22Rv1 (cell line): ENCODE measurements around the gene ABL1.

Experiments used
- H3K27ac ChIP-seq: fragments of 450-650 bp; 2 replicates; pipeline ENCODE4 v1.5.1; 2017
- ZFX ChIP-seq: fragments of 450-650 bp; IDR thresholded peaks from 2 replicates; pipeline ENCODE4 v1.6.1; 2017; ENCODE audit warnings: antibody characterized with exemption, borderline replicate concordance
- TF ChIP-seq, protein P1 (sequence below): fragments of 450-650 bp; IDR thresholded peaks from 2 replicates; pipeline ENCODE4 v1.5.1; 2017; ENCODE audit warnings: mild to moderate bottlenecking

ABL1 gene

DNA sequence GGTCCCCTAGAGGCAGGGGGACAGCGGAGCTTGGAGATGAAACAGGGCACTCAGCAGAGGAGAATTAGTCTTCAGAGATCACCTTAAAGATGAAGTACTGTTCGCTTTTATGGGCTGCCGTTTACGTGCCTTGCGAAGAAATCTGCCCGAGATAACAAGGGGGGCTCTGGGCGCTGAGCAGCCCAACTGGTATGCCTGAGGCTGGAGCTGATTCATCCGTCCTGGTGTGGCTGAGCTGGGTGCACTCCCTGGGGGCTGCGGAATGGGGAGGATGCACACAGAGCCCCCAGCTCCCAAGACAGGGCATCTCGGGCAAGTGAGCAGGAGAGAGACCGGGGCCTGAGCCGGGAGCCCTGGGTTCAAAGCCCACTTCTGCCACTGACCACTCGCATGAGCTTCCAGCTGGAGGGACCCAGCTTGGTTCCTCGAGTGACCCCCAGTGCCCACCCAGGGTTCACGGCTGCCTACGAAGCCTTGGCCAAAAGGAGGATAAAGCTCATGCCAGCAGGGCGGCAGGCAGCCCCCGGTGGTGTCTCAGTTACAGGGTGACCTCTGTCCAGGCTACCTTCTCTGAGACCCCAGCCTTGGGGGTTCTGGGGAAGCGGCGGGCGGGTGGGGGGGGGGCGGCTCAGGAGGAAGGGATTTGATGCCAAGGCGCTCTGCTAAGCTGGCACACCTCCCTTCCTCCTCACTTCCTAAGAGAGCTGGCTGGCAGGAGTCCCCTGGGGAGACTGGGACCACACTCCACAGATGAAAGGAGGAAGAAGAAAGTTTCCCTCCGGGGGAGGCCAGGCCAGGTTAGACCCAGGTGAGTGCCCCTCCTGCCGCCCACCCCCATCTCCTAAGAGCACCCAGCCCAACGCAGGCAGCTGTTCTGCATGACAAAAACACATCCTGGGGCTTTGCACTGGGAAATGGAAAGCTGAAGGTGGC is 98.3 kb downstream of the ABL1 start:
- no peak overlapping the region for H3K27ac ChIP-seq
- no peak for TF ChIP-seq ZFX
- TF ChIP-seq, protein P1, sequence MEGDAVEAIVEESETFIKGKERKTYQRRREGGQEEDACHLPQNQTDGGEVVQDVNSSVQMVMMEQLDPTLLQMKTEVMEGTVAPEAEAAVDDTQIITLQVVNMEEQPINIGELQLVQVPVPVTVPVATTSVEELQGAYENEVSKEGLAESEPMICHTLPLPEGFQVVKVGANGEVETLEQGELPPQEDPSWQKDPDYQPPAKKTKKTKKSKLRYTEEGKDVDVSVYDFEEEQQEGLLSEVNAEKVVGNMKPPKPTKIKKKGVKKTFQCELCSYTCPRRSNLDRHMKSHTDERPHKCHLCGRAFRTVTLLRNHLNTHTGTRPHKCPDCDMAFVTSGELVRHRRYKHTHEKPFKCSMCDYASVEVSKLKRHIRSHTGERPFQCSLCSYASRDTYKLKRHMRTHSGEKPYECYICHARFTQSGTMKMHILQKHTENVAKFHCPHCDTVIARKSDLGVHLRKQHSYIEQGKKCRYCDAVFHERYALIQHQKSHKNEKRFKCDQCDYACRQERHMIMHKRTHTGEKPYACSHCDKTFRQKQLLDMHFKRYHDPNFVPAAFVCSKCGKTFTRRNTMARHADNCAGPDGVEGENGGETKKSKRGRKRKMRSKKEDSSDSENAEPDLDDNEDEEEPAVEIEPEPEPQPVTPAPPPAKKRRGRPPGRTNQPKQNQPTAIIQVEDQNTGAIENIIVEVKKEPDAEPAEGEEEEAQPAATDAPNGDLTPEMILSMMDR, result no peak

DNA sequence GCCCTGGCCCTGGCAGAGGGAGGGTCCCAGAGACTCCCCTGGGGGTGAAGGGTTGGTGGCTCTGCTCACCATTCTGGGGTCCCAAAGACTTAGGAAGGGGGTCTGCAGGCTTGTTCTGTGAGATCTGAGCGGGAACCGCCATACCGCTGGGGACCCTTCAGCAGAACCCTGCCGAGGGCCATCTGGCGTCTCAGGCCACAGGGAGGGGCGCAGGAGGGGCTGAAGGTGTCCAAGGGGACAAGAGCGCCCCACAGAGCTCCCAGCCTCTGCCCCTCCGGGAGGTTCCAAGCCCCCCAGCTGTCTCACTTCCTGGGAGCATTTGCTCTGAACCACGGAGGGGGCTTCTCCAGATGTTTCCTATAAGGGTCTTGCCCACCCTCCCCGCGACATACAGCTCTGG is 99.2 kb downstream of the ABL1 start:
- no peak overlapping the region for H3K27ac ChIP-seq
- TF ChIP-seq ZFX, result no peak
- TF ChIP-seq, protein P1, result no peak

DNA sequence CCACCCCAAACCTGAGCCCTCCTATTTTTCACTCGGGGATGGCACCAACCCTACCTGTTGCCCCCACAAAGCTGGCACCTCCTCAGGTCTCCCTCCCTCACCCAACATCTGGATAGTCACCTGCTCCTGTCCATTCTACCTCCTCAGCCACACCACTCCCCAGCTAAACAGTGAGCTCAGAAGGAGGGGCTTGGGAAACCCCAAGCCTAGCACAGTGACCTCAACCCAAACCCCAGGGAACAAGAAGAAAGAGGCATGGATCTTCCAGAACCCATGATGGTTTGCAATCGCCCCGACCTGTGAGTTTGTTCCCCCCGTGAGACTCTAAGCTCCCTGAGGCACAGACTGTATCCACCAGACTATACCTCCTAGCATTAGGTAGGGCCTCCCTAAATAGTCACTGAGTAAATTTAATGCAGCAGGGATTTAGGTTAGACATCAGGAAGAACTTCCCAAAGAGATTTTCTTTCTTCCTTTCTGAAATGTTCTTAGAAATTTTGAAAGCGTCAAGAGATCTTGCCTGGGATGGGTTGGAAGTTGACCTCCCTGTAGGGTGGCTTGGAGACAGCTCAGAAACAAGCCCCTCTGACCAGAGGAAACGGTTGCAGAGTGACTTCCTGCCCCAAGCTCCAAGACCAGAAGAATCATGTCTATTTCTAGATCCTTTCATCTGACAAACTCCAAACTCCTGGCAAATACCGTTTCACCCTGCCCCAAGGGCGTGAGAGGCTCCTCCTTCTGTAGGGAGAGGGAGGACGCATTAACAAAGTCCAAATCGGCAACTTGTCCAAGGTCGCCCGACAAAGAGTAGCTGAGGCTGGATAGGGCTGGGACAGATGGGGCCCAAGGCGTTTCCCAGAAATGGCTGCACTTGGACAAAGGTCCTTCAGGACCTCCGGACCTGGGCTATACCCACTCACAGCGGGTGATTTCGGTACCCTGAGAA is 99.9 kb downstream of the ABL1 start:
- TF ChIP-seq, protein P1, result no peak
- no peak for TF ChIP-seq ZFX
- H3K27ac ChIP-seq, result no peak overlapping the region

DNA sequence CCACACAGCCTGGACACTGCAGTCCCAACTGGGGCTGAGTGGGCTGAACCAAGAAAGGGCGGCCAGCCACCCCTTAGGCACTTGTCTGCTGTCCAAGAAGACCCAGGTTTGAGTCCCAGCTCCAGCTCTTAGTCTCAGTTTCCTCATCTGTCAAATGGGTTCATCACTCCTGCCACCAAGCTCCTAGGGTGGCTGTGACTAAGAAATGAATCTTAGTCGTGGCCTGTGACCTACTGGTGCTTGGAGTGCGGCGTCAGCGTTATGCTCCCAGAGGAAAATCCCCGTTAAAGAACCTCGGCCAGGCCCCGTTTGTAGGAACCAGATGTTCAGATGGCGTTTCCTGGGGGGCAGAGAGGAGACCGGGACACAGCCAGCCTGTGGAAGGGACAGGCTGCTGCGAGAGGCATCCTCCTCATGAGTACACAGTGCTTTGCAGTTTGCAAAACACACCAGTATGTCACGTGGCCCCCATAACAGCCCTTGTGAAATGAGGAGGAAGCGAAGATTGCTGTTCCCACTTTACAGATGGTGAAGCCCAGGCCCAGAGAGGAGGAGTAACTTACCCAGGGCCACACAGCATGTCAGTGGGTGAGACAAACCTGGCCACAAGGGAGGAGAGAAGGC is 100.7 kb downstream of the ABL1 start:
- TF ChIP-seq ZFX, result no peak
- TF ChIP-seq, protein P1, result no peak
- H3K27ac ChIP-seq, result peak overlapping the region; percentile 53

DNA sequence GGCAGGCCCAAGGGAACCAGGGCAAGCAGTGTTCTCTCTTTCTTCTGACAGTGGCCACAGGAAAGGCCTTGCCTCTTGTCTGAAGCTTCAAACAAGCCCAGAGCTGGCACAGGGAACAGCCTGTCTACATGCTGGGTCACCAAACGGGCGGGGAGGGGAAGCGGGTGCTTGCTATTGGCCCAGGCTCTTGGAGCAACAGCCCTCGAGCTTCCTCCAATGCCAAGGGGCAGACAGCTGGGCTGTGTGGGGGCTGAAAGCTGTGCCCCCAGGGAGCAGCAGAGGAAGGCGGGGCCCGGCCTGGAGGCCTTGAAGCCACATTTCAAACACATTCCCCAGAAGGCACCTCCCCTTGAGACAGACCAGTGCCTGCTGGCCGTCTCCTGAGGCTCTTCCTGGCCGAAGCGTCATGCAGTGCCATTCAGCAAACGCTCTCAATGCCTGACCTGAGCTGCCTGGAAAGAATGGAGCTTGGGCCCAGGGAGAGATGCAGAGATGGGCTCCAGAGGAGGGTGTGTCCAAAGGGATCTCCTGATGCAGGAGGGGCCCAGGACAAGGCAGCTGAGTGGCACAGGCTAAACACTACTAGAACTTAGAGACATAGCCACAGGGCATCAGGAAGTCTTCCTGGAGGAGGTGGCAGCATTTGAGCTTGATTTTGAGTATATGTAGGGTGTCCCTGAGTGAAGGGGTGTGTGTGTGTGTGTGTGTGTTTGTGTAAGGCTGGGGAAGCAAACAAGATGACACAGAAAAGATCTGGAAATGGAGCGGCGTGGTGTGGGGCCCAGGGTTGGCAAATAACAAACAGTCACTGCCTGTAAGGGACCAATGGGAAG is 101.4 kb downstream of the ABL1 start:
- peak overlapping the region; percentile 53 for H3K27ac ChIP-seq
- no peak for TF ChIP-seq ZFX
- TF ChIP-seq, protein P1, result no peak
